ENCODE data around the gene FLOT1.
"Not testable (repeated sequence)": the region's sequence is repeated elsewhere in the genome, so short reads cannot be mapped to it uniquely, and the experiment has no call there.

The FLOT1 gene

GRCh38 chr6:30760549-30760948, 18.1 kb upstream of the FLOT1 start:
- no peaks in the 10 kb centered on the region for H4K20me1 ChIP-seq (ENCODE audit: insufficient read depth, low read length)
- H3K79me2 ChIP-seq (ENCODE audit: low read length): no peaks in the 10 kb centered on the region
- H3K27ac ChIP-seq (ENCODE audit: low read length): no peak overlapping the region
- no peaks in the 10 kb centered on the region for H3K36me3 ChIP-seq (replicated peaks; ENCODE audit: insufficient read depth, low read length)
- H3K27me3 ChIP-seq (replicated peaks; ENCODE audit: insufficient read depth, low read length): peaks cover 10% of the 10 kb centered on the region
- no peaks in the 10 kb centered on the region for H3K9me2 ChIP-seq (replicated peaks; ENCODE audit: insufficient read depth, low read length)
- no peaks in the 10 kb centered on the region for H3K4me1 ChIP-seq (ENCODE audit: low read length)
- no peak overlapping the region for H3K4me3 ChIP-seq (ENCODE audit: low read length)
- DNase-seq: no peak
- H2AFZ ChIP-seq (ENCODE audit: low read length): no peak overlapping the region
- no peak overlapping the region for H3K4me2 ChIP-seq (ENCODE audit: low read depth, low read length)
- H3K9me3 ChIP-seq (replicated peaks; ENCODE audit: insufficient read depth, low read length): no peaks in the 10 kb centered on the region
- TF ChIP-seq EZH2 (optimal IDR thresholded peaks at IDR 0.05; ENCODE audit: low read depth, low read length) (no peak), EZH2phosphoT487 (IDR thresholded peaks at IDR 0.05; ENCODE audit: low read length) (no peak), CTCF (IDR thresholded peaks at IDR 0.05; ENCODE audit: low read length) (no peak)
- no peaks in the 10 kb centered on the region for H3F3A ChIP-seq (ENCODE audit: insufficient read depth, low read length)
- no peak overlapping the region for H3K9ac ChIP-seq (ENCODE audit: low read length)

GRCh38 chr6:30759575-30760239, 17.2 kb upstream of the FLOT1 start:
- DNase-seq: no peak

GRCh38 chr6:30757261-30757904, 14.9 kb upstream of the FLOT1 start:
- Histone ChIP-seq H3K27me3 (replicated peaks; ENCODE audit: insufficient read depth, low read length) (peaks cover 4% of the 10 kb centered on the region; the same call in 1 of the 2 replicates), H3K4me2 (ENCODE audit: low read depth, low read length) (no peak overlapping the region), H3K79me2 (ENCODE audit: low read length) (no peaks in the 10 kb centered on the region), H3F3A (ENCODE audit: insufficient read depth, low read length) (no peaks in the 10 kb centered on the region), H4K20me1 (ENCODE audit: insufficient read depth, low read length) (no peaks in the 10 kb centered on the region), H3K9ac (ENCODE audit: low read length) (no peak overlapping the region), H3K36me3 (replicated peaks; ENCODE audit: insufficient read depth, low read length) (no peaks in the 10 kb centered on the region), H3K27ac (ENCODE audit: low read length) (no peak overlapping the region), H3K4me3 (ENCODE audit: low read length) (no peak overlapping the region), H3K4me1 (ENCODE audit: low read length) (no peaks in the 10 kb centered on the region), H3K9me3 (replicated peaks; ENCODE audit: insufficient read depth, low read length) (no peaks in the 10 kb centered on the region), H3K9me2 (replicated peaks; ENCODE audit: insufficient read depth, low read length) (no peaks in the 10 kb centered on the region), H2AFZ (ENCODE audit: low read length) (no peak overlapping the region)
- no peak for DNase-seq
- TF ChIP-seq CTCF (IDR thresholded peaks at IDR 0.05; ENCODE audit: low read length) (no peak), EZH2phosphoT487 (IDR thresholded peaks at IDR 0.05; ENCODE audit: low read length) (no peak), EZH2 (optimal IDR thresholded peaks at IDR 0.05; ENCODE audit: low read depth, low read length) (no peak)

More at GRCh38 chr6:30759575-30760239, 17.2 kb upstream of the FLOT1 start:
- no peaks in the 10 kb centered on the region for H3K4me1 ChIP-seq (ENCODE audit: low read length)
- H3K9me2 ChIP-seq (replicated peaks; ENCODE audit: insufficient read depth, low read length): no peaks in the 10 kb centered on the region
- no peak overlapping the region for H3K4me3 ChIP-seq (ENCODE audit: low read length)
- no peak overlapping the region for H3K4me2 ChIP-seq (ENCODE audit: low read depth, low read length)
- H3K27ac ChIP-seq (ENCODE audit: low read length): no peak overlapping the region
- TF ChIP-seq EZH2 (optimal IDR thresholded peaks at IDR 0.05; ENCODE audit: low read depth, low read length) (no peak), EZH2phosphoT487 (IDR thresholded peaks at IDR 0.05; ENCODE audit: low read length) (no peak), CTCF (IDR thresholded peaks at IDR 0.05; ENCODE audit: low read length) (no peak)
- H3F3A ChIP-seq (ENCODE audit: insufficient read depth, low read length): no peaks in the 10 kb centered on the region
- H3K9me3 ChIP-seq (replicated peaks; ENCODE audit: insufficient read depth, low read length): no peaks in the 10 kb centered on the region
- H2AFZ ChIP-seq (ENCODE audit: low read length): no peak overlapping the region
- peaks cover 10% of the 10 kb centered on the region for H3K27me3 ChIP-seq (replicated peaks; ENCODE audit: insufficient read depth, low read length)
- no peak overlapping the region for H3K9ac ChIP-seq (ENCODE audit: low read length)
- no peaks in the 10 kb centered on the region for H3K79me2 ChIP-seq (ENCODE audit: low read length)
- H3K36me3 ChIP-seq (replicated peaks; ENCODE audit: insufficient read depth, low read length): no peaks in the 10 kb centered on the region
- H4K20me1 ChIP-seq (ENCODE audit: insufficient read depth, low read length): no peaks in the 10 kb centered on the region

- H3K9me3 ChIP-seq (replicated peaks; ENCODE audit: insufficient read depth, low read length); DNase-seq; H2AFZ ChIP-seq (ENCODE audit: low read length); H3K9me2 ChIP-seq (replicated peaks; ENCODE audit: insufficient read depth, low read length); H3K79me2 ChIP-seq (ENCODE audit: low read length); H3K4me3 ChIP-seq (ENCODE audit: low read length); H3K27ac ChIP-seq (ENCODE audit: low read length); H3K27me3 ChIP-seq (replicated peaks; ENCODE audit: insufficient read depth, low read length); H3K4me2 ChIP-seq (ENCODE audit: low read depth, low read length); H3K9ac ChIP-seq (ENCODE audit: low read length); H3K36me3 ChIP-seq (replicated peaks; ENCODE audit: insufficient read depth, low read length); H3K4me1 ChIP-seq (ENCODE audit: low read length); H3F3A ChIP-seq (ENCODE audit: insufficient read depth, low read length); H4K20me1 ChIP-seq (ENCODE audit: insufficient read depth, low read length): not testable (repeated sequence)
These were observed 14.0 kb upstream of the FLOT1 start for GRCh38 chr6:30756405-30757003.
